NCI-H774 (cell line): Measurements from ENCODE around the gene ATP11C.
"Not testable (repeated sequence)": the region's sequence is repeated elsewhere in the genome, so short reads cannot be mapped to it uniquely, and the experiment has no call there.

Experiments
- DNase-seq: peaks from one replicate; lab custom pipeline; 2025; lab: John Stamatoyannopoulos, UW

ATP11C gene

DNA sequence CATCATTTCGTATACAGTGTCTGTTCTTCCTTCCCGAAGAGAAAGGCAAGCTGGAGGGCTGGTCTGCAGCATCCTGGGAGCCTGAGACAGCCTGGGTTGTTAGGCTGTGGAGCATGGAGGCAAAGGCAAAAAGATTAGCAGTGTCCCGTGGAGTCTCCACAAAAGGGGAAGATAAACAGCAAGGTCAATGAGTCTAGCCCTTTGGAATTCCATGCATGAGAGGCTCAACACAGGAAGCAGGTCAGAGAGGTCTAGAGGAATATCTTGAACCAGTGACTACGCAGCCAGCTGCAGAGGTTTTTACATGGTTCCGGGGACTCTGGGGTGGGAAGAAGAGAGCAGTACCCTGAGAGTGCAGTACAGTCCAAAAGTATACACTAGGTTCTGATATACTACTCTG, 212.7 kb downstream of the ATP11C start:
- DNase-seq, result no peak

DNA sequence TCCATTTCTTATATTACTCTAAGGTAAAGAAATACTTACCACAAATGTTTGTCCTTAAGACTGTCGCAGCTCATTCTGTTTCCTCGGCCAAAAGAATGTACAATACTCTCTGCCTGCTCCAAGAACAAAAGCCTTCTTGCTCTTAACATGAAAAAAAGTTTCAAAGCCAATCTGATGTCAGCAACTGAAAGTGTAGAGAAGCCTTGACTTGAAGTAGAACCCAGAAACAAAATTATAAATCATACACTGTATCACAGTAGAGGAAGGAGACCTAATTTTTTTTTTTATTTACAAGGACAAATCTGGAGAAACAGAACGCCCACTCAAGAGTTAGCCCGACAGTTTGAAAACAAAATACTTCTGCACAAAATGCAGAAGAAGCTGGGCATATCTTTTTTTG, 224.8 kb downstream of the ATP11C start, which contains the start of gene MCF2:
TSS of gene MCF2 (minus strand) at position 101 of the 400 bp plus-strand sequence. CDS start 56,423 bp downstream, outside the sequence.
- DNase-seq, result no peak

DNA sequence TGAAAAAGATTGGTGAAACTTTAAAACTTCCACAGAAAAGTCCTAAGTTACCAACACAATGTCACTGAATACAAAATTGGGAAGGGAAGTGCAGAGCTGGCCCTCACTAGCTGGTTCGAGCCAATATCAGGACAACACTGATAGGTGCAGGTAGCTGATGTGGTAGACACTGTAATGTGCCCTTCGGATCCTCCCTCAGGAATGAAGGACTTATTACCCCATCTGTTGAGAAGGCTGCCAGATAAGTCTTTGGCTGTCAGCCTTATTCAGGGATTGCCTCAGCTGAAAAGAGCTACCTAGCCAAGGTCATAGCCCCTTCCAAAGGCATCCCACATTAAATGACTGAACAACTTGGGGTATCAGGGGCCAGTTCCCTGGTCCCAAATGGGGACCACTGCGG, 230.2 kb downstream of the ATP11C start:
- DNase-seq, result no peak

DNA sequence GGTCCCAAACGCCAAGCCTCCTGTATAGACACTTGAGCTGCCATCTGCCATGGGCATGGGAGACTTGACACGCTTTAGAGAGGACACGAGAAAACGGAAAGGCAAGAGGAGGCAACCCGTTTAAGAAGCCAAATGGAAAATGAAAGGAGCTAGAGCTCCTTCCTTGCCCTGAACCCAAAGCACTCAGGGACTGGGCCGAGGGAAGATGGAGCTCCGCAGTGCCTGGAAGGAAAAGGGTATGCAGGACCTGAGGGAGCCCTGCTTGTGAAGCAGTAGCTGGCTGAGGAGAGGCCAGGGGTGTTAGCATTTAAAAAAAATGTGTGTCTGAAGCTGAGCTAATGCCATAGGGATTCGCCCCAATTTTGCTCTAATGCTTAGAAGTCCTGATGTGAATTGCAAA, 239.9 kb downstream of the ATP11C start:
- no peak for DNase-seq

DNA sequence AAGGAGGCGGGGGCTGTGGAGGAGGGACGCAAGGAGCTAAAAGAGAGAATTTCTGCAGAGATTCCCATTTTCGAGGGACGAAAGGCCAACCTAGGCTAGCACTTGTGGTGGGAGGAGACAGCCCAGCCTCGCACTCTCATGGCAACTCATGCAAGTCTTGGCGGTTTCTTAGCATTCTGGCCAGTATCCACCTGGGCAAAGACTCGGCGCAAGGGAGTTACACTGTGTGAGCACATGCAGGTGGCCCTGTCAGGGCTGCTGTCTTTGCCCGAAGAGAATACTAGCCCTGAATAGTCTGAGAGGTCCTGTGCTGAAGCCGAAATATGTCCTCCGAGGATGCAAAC, 240.4 kb downstream of the ATP11C start:
- no peak for DNase-seq

DNA sequence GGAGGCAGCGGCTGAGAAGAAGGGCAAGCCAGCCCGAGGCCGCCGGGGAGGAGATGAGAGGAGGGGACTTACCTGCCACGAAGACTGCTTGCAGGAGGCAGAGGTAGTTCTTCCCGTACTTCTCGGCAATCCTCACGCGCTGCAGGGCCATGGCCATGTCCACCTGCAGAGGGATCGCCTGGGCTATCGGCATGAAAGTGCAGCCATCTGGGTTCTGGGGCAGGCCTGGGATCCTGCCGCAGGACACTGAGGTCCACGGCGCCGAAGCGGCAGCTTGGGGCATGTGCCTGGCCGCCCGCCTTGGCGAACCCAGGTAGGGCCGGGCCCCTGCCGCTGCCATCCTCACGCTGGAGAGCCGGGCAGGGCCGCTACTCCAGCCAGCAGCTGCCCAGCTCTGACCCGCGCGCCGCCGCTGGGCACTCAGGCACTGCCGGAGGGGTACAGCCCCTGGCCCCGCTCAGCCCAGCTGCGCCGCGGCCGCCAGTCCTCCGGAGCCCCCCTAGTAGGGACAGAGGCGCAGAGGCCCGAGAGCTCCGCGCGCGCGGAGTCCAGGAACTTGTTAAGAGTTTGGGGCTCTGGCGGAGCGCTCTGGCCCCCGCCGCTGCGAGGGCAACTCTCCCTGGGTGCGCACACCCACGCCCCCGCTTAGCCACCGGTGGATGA, 240.9 kb downstream of the ATP11C start:
- DNase-seq, result no peak

DNA sequence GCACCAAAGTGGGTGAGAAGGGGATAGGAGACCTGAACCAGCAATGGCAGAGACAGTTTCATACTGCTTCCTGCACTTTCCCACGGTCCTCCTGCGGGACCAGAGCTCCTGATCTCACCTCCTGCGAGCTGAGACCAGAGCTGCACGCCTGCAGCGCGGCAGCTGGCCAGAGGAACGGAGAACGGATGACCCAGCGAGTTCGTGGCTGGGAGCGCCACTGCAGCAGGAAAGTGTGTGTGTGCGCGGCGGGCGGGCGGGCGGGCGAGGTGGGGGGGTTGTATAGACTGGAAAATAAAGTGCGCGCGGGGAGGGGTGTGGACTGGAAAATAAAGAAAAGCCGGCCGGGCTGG, 241.4 kb downstream of the ATP11C start:
- DNase-seq, result no peak

DNA sequence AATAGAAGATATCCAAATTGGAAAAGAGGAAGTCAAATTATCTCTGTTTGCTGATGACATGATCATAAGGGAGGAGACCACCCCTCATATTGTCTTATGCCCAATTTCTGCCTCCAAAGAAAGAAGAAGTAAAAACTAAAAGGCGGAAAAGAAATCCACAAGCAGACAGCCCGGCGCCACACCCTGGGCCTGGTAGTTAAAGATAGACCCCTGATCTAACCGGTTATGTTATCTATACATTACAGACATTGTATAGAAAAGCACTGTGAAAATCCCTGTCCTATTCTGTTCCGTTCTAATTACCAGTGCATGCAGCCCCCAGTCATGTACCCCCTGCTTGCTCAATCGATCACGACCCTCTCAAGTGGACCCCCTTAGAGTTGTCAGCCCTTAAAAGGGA, 247.7 kb downstream of the ATP11C start:
- DNase-seq, result not testable (repeated sequence)

DNA sequence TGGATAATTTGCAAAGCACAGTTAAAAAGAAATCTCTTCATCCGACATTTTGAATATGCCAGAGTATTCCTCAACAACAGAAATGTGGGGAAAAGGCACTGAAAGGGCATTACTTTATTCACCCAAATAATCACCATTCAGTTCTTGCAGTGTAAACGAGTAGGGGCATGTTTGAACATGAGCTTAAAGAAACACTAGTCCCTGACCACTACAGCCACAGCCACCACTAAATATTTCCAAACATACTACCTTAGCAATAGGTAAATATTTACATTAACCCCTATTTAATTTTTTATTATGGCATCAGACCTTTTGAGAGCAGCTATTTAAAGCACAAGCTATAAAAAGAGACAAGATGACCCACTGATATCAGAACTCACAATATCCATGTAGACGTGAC, 252.5 kb downstream of the ATP11C start:
- no peak for DNase-seq
